NCI-H1436 treated with DMSO at 0.1 percent for 48 hours (cell line): ENCODE data around the gene TMEM233.
"Not testable (repeated sequence)": the region's sequence is repeated elsewhere in the genome, so short reads cannot be mapped to it uniquely, and the experiment has no call there.

Experiments used
- DNase-seq: peaks from one replicate; lab custom pipeline; 2025; lab: John Stamatoyannopoulos, UW

The TMEM233 gene

GRCh38 chr12:119658166-119658565 is 64.6 kb downstream of the TMEM233 start:
- DNase-seq, result not testable (repeated sequence)

- DNase-seq, result no peak
These were observed 65.8 kb downstream of the TMEM233 start for GRCh38 chr12:119659289-119659897.

DNA sequence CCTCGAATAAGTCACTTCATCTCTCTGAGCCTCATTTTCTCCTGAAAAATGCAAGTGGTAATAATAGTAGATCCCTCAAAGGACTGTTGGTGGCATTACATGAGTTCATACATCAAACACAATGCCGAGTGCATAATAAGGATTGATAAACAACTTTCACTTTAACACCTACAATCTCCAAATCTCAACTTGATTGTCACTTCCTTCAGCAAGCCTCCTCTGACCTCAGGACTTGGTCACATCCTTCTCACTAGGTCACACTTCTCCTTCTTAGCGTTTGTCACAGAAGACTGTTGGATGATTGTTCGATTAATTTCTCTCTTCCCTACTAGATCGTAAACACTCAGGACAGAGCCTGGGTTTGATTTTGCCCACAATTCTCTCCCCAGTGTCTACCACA is 66.5 kb downstream of the TMEM233 start:
- no peak for DNase-seq

GRCh38 chr12:119661882-119662281 is 68.3 kb downstream of the TMEM233 start:
- DNase-seq, result no peak

- DNase-seq, result no peak
These were observed 71.1 kb downstream of the TMEM233 start for GRCh38 chr12:119664642-119665041.

DNA sequence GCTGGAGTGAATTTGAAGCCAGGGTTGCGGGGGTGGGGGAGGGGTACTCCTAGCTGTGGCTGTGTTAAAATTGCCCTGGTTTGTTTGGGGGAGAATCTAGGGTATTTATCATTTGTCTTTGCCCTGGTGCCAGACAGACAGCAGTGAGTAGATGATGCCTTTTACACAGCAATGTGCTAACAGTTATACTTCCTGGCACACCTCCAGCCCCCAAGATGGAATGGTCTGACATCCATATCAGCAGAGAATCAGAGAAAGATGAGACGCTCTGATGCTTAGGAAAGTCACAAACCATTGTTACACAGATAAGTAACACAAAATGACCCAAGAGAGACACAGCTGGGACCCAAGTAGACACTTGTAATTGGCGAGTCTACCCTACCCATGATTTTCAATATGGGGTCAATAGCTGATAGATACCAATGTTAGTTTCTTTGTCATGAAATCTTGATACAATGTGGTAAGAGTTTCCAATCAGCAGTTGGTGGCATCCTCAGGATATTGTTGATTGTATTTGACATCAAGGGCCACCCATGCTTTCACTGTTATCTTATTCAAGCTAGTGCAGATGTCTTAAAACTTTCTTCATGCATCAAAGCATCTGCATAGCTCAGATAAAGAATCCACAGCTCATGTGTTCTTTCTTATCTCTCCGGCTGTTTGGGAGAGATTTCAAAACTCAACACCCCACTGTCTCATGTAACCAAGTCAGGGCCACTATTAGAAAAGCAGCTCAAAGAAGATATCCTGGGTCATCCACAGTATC is 71.8 kb downstream of the TMEM233 start:
- no peak for DNase-seq

DNA sequence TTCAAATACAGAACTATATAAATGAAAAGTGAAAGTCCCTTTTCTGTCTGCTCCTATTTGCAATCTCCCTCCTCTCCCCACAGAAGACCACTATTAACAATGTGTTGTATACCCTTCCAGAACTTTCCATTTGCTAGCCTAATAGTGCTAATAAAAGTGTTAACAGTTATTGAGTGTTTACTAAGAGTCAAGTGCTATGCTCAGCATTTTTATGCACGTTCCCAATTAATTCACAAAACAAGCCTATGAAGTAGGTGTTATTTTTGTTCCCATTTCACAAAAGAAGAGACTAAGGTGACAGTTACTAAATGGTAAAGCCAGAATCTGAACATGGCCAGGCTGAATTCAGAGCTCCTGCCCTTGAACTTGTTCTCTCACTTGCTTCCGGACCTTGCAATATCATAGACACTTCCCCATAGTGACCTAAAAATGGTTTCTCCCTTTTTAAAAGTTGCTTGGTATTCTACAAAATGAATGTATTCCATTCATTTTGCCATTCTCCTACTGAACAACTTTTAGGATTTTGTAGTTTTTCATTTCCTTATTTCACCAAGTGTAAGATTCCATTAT is 72.7 kb downstream of the TMEM233 start:
- DNase-seq, result no peak

GRCh38 chr12:119666900-119667576 is 73.5 kb downstream of the TMEM233 start:
- DNase-seq, result no peak

- DNase-seq, result peak; percentile 87
These were observed 74.2 kb downstream of the TMEM233 start, which contains the start of gene PRKAB1 for GRCh38 chr12:119667577-119668323. Gene PRKAB1, plus strand, starts transcription at chr12:119668133. Its CDS starts 112 bp downstream, at chr12:119668245.

GRCh38 chr12:119668324-119668841 is 74.8 kb downstream of the TMEM233 start:
- DNase-seq, result no peak

DNA sequence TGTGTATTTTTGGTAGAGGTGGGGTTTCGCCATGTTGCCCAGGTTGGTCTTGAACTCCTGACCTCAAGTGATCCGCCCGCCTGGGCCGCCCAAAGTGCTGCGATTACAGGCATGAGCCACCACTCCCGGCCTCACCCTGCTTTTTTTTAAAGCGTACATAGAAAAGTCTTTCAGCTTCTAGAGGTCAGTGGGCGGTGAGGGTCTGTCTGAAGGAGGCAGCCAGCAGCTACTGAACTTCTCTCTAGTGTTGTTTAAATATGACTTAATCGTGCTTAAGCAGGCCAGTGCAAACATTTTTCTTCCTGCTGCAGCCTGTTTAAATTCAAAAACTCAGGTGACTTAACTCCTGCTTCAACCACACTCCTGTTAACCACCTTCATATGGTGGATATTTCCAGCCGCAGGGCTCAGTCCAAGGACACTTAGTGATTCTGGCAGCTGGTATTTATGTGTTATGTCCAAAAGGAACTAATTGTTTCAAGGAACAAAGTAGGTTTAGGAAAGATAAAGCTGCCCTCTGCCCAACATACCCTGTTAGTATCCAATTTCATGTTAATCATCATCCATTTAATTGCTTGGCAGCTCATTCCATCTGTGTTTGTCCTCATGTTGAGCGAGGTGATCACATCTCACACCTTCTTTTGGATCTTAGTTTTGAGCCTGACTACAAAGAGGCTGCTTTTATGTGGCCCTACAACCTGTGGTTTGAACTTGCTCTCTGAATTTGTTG is 76.3 kb downstream of the TMEM233 start:
- DNase-seq, result no peak

DNA sequence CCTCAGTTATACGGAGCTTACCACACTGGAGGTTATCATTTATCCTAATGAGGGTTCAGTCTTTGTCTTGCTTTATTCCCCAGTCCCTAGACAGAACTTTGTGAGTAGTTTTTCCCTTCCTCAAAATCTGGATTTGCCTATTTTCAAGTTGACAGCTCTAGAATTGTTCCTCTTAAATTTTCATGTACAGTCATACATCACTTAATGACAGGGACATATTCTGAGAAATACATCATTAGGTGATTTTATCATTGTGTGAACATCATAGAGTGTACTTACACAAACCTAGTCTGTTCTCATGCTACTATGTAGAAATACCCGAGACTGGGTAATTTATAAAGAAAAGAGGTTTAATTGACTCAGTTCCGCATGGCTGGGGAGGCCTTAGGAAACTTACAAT is 77.5 kb downstream of the TMEM233 start:
- no peak for DNase-seq

DNA sequence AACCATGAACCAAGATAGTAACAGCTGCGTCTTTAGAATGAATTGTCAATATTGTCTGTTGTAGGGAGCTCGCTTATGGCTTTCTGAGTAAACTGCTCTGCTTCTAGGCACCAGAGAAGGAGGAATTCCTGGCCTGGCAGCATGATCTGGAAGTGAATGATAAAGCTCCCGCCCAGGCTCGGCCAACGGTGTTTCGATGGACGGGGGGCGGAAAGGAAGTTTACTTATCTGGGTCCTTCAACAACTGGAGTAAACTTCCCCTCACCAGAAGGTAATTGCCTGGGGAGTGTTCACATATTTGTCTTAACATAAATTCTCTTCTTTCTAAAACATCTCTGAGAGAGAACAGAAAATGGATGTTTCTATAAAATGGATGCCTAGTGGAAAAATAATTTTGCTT is 78.6 kb downstream of the TMEM233 start:
- no peak for DNase-seq

DNA sequence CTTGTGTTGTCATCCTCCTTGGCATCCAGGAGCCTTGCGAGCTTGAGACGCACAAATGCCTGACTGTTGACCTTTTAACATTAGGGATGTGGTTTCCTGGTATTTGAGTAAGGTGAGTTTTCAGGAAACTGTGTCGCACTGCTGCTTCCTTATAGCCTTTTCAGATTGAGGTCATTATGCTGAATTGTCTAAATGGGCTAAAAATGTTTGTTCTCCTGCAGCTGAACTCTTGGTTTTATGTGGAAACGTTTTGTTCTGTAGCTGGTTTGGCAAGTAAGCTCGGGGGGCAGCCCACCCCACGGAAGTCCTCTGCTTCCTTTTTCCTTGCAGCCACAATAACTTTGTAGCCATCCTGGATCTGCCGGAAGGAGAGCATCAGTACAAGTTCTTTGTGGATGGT is 80.1 kb downstream of the TMEM233 start:
- DNase-seq, result no peak

DNA sequence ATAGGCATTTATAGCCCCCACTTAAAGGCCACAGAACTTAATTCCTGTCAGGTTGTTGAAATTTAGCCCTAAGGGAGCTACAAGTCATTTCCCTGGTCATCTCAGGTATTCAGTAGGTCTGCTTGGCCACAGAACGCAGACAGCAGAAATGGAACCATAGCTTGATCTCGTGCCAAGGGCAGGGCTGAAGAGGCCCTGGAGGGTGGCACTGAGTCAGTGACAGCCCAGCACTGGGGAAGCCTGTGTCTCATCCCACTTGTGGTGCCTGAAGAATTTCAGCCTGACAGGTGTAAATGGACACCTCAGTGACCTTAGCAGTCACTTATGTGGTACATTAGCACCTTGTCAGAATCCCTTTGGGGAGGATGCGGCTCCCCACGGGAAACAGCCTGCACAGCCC is 81.0 kb downstream of the TMEM233 start:
- no peak for DNase-seq

DNA sequence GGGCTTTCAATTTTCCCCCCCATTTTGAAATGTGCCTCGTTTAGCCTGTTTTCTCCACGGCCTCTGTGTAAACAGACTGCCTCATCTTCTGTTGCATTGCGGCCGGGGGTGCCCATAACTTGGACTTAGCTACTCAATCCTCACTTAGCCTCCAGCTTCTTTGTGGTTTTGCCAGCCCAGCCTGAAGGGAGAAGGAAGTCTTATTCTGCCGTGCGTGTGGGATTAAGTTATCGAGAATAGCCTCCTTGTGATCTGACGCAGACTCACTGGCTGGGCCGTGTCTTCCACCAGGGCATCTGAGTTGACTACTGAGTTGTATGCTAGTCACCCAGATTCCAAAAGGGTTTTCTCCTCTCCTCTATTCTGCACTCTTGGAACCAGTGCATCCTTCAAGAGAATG is 82.4 kb downstream of the TMEM233 start:
- DNase-seq, result no peak

DNA sequence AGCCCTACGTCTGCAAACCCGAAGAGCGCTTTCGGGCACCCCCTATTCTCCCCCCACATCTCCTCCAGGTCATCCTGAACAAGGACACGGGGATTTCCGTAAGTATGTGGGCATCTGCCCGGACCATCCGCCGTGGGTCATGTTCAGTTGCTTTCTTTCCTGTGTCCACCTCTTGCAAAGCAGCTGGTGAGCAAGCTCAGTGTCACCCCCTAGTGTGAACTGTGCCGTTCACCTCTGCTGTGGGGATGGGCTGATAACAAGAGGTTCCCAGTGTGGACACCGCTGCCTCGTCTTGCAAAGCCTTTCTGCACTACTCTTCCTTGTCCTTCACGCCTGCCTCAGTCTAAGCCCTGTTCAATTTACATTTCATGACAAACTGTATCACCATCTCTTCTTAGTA is 83.0 kb downstream of the TMEM233 start:
- DNase-seq, result no peak

GRCh38 chr12:119678459-119678858 is 84.9 kb downstream of the TMEM233 start:
- no peak for DNase-seq

- DNase-seq, result no peak
These were observed 85.5 kb downstream of the TMEM233 start for GRCh38 chr12:119679081-119679480.

- no peak for DNase-seq
These were observed 85.9 kb downstream of the TMEM233 start for GRCh38 chr12:119679490-119679889.

- DNase-seq, result no peak
These were observed 87.5 kb downstream of the TMEM233 start for GRCh38 chr12:119681111-119681510.
